Sigmoid colon (tissue), 7 donors: ENCODE measurements around the gene C11orf24. TPM values are rescaled to one million over a fixed set of nuclear protein-coding genes. Genes with fewer than 3 reads are reported as not detected.

Experiments used
- DNase-seq: peaks from one replicate; pipeline ENCODE4 v3.0.0-alpha.2; 2019
- H3K27ac ChIP-seq, 4 donors: fragments of 200-600 bp; sonication (generic); one replicate each; pipeline ENCODE4 v1.5.1; 2016 to 2019; ENCODE audit warnings: mild to moderate bottlenecking in 1 of 4
- H3K27me3 ChIP-seq, 3 donors: fragments of 200-600 bp; sonication (generic); one replicate each; pipeline ENCODE4 v1.5.1; 2019; ENCODE audit warnings: mild to moderate bottlenecking in 1 of 3
- H3K36me3 ChIP-seq, 4 donors: fragments of 200-600 bp; sonication (generic); one replicate each; pipeline ENCODE4 v1.5.1; 2016 to 2019
- H3K4me1 ChIP-seq, 4 donors: fragments of 200-600 bp; sonication (generic); one replicate each; pipeline ENCODE4 v1.5.1; 2017 to 2019
- H3K4me3 ChIP-seq, 4 donors: fragments of 200-600 bp; sonication (generic); one replicate each; pipeline ENCODE4 v1.5.1; 2017 to 2019; ENCODE audit warnings: mild to moderate bottlenecking in 2 of 4, moderate library complexity in 1 of 4
- H3K9me3 ChIP-seq, 4 donors: fragments of 200-600 bp in 3 of 4; sonication (generic) in 3 of 4; one replicate each; pipeline versions ENCODE4 v1.5.1 to v1.6.1; 2013 to 2019
- CTCF ChIP-seq, 4 experiments: fragments of 450-650 bp in 3 of 4; fragments of 200-600 bp in 1 of 4; IDR thresholded peaks; one replicate each; pipeline ENCODE4 v1.5.1; 2016 to 2019; ENCODE audit warnings: antibody characterized with exemption in 4 of 4, mild to moderate bottlenecking in 3 of 4, moderate library complexity in 2 of 4
- EP300 ChIP-seq, 4 donors: sonication (generic); formaldehyde crosslinking; IDR thresholded peaks; one replicate each; pipeline ENCODE4 v1.6.1; 2017; ENCODE audit warnings: antibody characterized with exemption in 4 of 4
- POLR2A ChIP-seq, 2 donors: fragments of 450-650 bp; IDR thresholded peaks; one replicate each; pipeline ENCODE4 v1.6.1; 2016; ENCODE audit warnings: antibody characterized with exemption in 2 of 2, mild to moderate bottlenecking in 2 of 2, moderate library complexity in 2 of 2
- POLR2AphosphoS5 ChIP-seq, 4 donors: sonication (generic); formaldehyde crosslinking; IDR thresholded peaks; one replicate each; pipeline ENCODE4 v1.6.1; 2017; ENCODE audit warnings: antibody characterized with exemption in 4 of 4
- WGBS, 2 donors: extraction: QIAGEN DNeasy Blood & Tissue Kit; methylation state at CpG; one replicate each; pipeline ENCODE4 v1.1.7; 2013; 5-methylcytosine and 5-hydroxymethylcytosine counted together
- intact Hi-C: fragments of 100-400 bp; cut with DNase I; formaldehyde crosslinking; loops from one replicate; pipeline ENCODE4 v1.15.1; 2023
- polyA plus RNA-seq, 3 donors: library from polyadenylated mRNA; stranded (reverse); fragments of 200-250 nt; gene quantifications; one replicate each; pipeline ENCODE4 v1.2.3, GENCODE V29; 2013
- total RNA-seq, 4 donors: library from RNA; depleted of rRNA; stranded (reverse); fragments of >200 nt; gene quantifications; one replicate each; pipeline ENCODE4 v1.1.0, GENCODE V29; 2016
- donor health status: healthy with polysubstance abuse.
- donor health status: Bipolar disorder and iron deficiency.
- donor health status: healthy.

C11orf24 gene
- total and polyA plus RNA-seq, 7 donors, result 13.7 to 70.3 (median 25.4) TPM

DNA sequence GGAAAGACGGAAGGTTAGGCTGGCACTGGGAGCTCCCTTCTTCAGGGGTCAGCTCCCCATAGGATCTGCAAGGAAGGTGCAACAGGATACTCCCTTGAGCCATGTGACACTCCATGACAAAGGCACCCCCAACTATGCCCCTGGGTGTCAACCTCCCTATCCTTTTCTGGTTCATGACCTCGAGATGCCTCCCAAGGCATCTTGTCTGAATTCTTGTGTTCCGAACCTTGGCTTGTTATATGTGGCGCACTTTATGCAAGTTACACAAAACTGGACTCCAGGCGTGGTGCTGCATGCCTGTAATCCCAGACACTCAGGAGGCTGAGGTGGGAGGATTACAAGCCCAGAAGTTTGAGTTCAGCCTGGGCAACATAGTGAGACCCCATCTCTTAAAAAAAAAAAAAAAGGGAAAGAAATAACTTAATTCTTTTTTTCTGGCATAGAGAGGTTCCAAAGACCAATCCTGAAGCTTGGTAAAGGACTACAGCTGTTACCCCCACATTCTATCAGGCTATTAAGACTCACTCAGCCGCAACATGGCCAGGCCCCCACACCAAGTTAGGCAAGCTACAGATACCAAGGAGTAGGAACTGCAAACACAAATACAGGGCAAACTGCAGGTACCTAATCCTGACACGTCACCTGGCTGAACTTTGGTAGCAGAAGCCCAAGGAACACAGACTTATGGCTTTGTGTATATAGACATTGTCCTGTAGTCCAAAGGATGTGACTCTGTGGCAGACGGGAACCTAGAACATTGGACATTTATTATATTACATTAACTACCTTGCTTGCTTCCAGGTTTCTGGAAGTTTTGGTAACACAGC, 1.4 kb downstream of the C11orf24 start:
- no peaks in the 10 kb centered on the region for H3K27me3 ChIP-seq
- TF ChIP-seq POLR2A (IDR thresholded peaks at IDR 0.05), result no peak
- no peaks in the 10 kb centered on the region for H3K9me3 ChIP-seq
- no peak for DNase-seq
- peaks cover 8 to 27% (median 21%) of the 10 kb centered on the region in 4 donors for H3K36me3 ChIP-seq
- H3K27ac ChIP-seq, result peak overlapping the region; percentile 93 to 97 (median 94)
- H3K4me1 ChIP-seq, result peaks cover 0 to 37% (median 32%) of the 10 kb centered on the region in 4 donors
- 59 to 72% methylated on average over 8 of the region's 8 CpGs for WGBS, 2 donors
- H3K4me3 ChIP-seq, result peak overlapping the region; percentile 63 to 83 (median 72)
- intact Hi-C loops, result loop anchor here (2.0 to 5.0 kb wide), 3 partner anchors 42 to 114 kb away; partner anchors contain the start of gene LRP5

DNA sequence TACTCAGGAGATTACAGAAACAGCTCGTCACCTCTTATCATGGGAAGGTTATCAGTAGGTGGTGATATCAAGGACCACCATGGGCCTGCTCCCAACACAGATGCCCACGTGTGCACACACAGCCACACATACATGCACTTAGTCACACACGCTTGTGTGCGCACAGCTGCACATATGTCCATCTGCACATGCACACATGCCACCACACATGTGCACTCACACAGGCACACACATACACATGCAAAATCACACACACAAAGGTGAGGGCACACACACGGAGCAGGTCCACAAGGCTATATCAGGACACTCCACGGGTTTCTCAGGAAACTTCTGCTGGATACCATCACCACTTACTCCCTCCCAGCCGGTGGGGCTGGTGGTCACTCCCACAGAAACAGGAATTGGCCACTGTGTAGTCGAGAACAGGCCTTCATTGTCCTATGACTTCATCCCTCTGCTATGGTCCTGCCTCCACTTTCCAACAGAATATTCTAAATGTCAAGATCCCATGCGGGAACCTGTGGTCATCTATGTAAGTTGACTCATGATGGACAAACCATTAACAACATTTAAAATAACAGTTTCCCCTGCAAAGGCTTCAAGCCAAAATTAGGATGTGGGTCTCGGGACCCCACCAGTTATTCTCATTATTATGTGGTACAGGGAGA, 2.2 kb downstream of the C11orf24 start:
- no peak overlapping the region for H3K4me3 ChIP-seq
- H3K36me3 ChIP-seq, result peaks cover 8 to 35% (median 24%) of the 10 kb centered on the region in 4 donors
- intact Hi-C loops, result loop anchor here (2.0 to 5.0 kb wide), 3 partner anchors 43 to 115 kb away; partner anchors contain the start of gene LRP5
- peak overlapping the region in 3 of 4 donors; percentile 93 to 97 (median 94) for H3K27ac ChIP-seq
- H3K9me3 ChIP-seq, result no peaks in the 10 kb centered on the region
- H3K4me1 ChIP-seq, result peaks cover 0 to 37% (median 32%) of the 10 kb centered on the region in 4 donors
- no peak for DNase-seq
- TF ChIP-seq EP300 (IDR thresholded peaks at IDR 0.05) (no peak), POLR2AphosphoS5 (IDR thresholded peaks at IDR 0.05) (peak in 2 of 4 donors; percentile 36 to 42), CTCF (IDR thresholded peaks at IDR 0.05) (no peak), POLR2A (IDR thresholded peaks at IDR 0.05) (no peak)
- H3K27me3 ChIP-seq, result no peaks in the 10 kb centered on the region
- WGBS, 2 donors, result 78 to 82% methylated on average over 10 of the region's 10 CpGs

DNA sequence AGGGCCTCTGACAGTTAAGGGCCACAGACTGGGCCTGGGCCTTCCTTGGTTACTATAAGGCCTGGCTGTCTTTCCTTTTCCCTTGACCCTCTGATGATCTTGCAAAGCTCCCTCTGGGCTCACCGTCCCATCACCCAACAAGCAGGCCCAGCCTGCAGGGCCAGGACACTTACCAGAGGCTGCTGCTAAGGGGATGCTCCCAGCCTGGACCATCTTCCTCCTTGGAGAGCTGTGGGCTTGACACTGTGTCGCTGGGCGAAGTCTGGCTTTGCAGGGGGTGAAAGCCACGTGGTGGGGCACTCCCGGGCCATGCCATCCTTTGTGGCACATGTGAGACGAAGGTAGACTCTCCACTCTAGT, 3.9 kb downstream of the C11orf24 start:
- Histone ChIP-seq H3K27ac (no peak overlapping the region), H3K36me3 (peaks cover 8 to 48% (median 33%) of the 10 kb centered on the region in 4 donors), H3K4me3 (no peak overlapping the region), H3K9me3 (no peaks in the 10 kb centered on the region), H3K27me3 (no peaks in the 10 kb centered on the region), H3K4me1 (peaks cover 0 to 35% (median 29%) of the 10 kb centered on the region in 4 donors)
- DNase-seq, result no peak
- no peak for TF ChIP-seq POLR2AphosphoS5 (IDR thresholded peaks at IDR 0.05)
- TF ChIP-seq CTCF (IDR thresholded peaks at IDR 0.05), result no peak
- TF ChIP-seq POLR2A (IDR thresholded peaks at IDR 0.05), result no peak
- TF ChIP-seq EP300 (IDR thresholded peaks at IDR 0.05), result no peak
- WGBS, 2 donors, result 92 to 95% methylated on average over 6 of the region's 6 CpGs
- intact Hi-C loops, result no loop called here

DNA sequence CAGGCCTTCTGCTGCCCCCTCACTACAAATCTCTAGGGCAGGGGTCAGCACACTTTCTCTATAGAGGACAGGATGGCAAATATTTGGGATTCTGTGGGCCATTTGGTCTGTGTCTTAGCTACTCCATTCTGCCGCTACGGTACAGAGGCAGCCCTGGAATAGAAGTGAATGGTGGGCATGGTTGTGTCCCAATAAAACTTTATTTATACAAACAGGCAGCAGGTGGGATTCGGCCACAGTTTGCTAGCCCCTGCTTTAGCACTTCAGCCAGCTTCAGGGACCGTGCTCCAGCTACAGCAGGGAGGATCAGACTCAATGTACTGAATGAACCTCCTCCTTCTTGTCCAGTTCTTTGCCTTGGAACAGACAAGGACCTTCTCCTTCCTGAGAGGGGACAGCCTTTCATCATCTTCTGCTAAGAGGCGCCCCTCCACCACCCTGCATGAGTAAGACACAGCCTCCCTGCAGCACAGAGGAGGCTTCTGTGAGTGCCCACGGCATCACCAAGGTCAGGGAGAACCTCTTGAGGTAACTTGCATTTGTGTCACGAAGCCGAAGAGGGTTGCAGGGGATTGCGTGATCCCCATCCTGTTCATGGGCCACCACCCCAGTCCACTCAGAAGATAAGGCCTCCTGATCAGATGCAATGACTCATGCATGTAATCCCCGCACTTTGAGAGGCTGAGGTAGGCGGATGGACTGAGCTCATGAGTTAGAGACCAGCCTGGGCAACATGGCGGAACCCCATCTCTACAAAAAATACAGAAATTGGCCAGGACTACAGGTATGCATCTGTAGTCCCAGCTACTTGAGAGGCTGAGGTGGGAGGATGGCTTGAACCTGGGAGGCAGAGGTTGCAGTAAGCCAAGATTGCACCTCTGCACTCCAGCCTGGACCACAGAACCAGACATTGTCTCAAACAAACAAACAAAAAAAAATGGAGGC, 4.6 kb downstream of the C11orf24 start:
- Histone ChIP-seq H3K36me3 (peaks cover 8 to 55% (median 38%) of the 10 kb centered on the region in 4 donors), H3K27ac (peak overlapping the region; percentile 27 to 37 (median 32)), H3K27me3 (no peaks in the 10 kb centered on the region), H3K9me3 (no peaks in the 10 kb centered on the region), H3K4me3 (peak overlapping the region in 1 of 4 donors; percentile 1), H3K4me1 (peaks cover 0 to 29% (median 23%) of the 10 kb centered on the region in 4 donors)
- TF ChIP-seq CTCF (IDR thresholded peaks at IDR 0.05) (no peak), EP300 (IDR thresholded peaks at IDR 0.05) (no peak), POLR2A (IDR thresholded peaks at IDR 0.05) (no peak), POLR2AphosphoS5 (IDR thresholded peaks at IDR 0.05) (no peak)
- WGBS, 2 donors, result 92 to 95% methylated on average over 12 of the region's 12 CpGs
- DNase-seq, result no peak
- intact Hi-C loops, result no loop called here
